ENCODE measurements around the gene OR2T34.

- TF ChIP-seq CTCF (IDR thresholded peaks at IDR 0.05) (no peak), EP300 (IDR thresholded peaks at IDR 0.05) (no peak), POLR2A (IDR thresholded peaks at IDR 0.05) (no peak), POLR2AphosphoS5 (IDR thresholded peaks at IDR 0.05) (no peak)
Observed at GRCh38 chr1:248596615-248597014, 22.1 kb upstream of the OR2T34 start.

Data from upper lobe of left lung (tissue), 4 donors.